ENCODE data around the gene GDPD3.
"Not testable (repeated sequence)": the region's sequence is repeated elsewhere in the genome, so short reads cannot be mapped to it uniquely, and the experiment has no call there.

Gene GDPD3

GRCh38 chr16:30136971-30137605 lies 23.8 kb upstream of the GDPD3 start:
- POLR2A ChIA-PET, result interaction anchor here (1.7 kb wide), 1 partner anchor 14 kb away, joined by 5 read pairs; the partner anchor contains the start of gene MAPK3

GRCh38 chr16:30132591-30132990 lies 19.3 kb upstream of the GDPD3 start:
- ChIA-PET CTCF (no interaction called here), POLR2A (no interaction called here)
- TF ChIP-seq TARDBP (IDR thresholded peaks at IDR 0.05) (no peak), FOXK2 (IDR thresholded peaks at IDR 0.05) (no peak), ZNF384 (IDR thresholded peaks at IDR 0.05) (no peak), BHLHE40 (IDR thresholded peaks at IDR 0.05; ENCODE audit: borderline replicate concordance) (no peak), SP1 (IDR thresholded peaks at IDR 0.05) (no peak), ELF4 (IDR thresholded peaks at IDR 0.05) (no peak), HDGF (IDR thresholded peaks at IDR 0.05; ENCODE audit: borderline replicate concordance) (no peak), L3MBTL2 (conservative IDR thresholded peaks at IDR 0.05) (no peak)
- no peak for DNase-seq (ENCODE audit: extremely low spot score)

More at GRCh38 chr16:30136971-30137605, 23.8 kb upstream of the GDPD3 start:
- TF ChIP-seq ZNF384 (IDR thresholded peaks at IDR 0.05) (no peak), ARNT (IDR thresholded peaks at IDR 0.05) (no peak), SUZ12 (IDR thresholded peaks at IDR 0.05) (no peak), HDGF (IDR thresholded peaks at IDR 0.05; ENCODE audit: borderline replicate concordance) (no peak), SP1 (IDR thresholded peaks at IDR 0.05) (no peak), BHLHE40 (IDR thresholded peaks at IDR 0.05; ENCODE audit: borderline replicate concordance) (no peak), PKNOX1 (IDR thresholded peaks at IDR 0.05) (no peak)
- CTCF ChIA-PET, result interaction anchor here (0.6 to 1.4 kb wide), 3 partner anchors 12 to 41 kb away, joined by 3 to 7 read pairs (median 3); no protein-coding TSS in a partner anchor
- DNase-seq (ENCODE audit: extremely low spot score), result no peak

GRCh38 chr16:30131869-30132475 lies 18.6 kb upstream of the GDPD3 start:
- TF ChIP-seq BHLHE40 (IDR thresholded peaks at IDR 0.05; ENCODE audit: borderline replicate concordance) (no peak), L3MBTL2 (conservative IDR thresholded peaks at IDR 0.05) (no peak), LEF1 (IDR thresholded peaks at IDR 0.05; ENCODE audit: borderline replicate concordance) (no peak), SP1 (IDR thresholded peaks at IDR 0.05) (no peak), ARNT (IDR thresholded peaks at IDR 0.05) (no peak), TARDBP (IDR thresholded peaks at IDR 0.05) (no peak), FOXK2 (IDR thresholded peaks at IDR 0.05) (no peak), CTBP1 (IDR thresholded peaks at IDR 0.05; ENCODE audit: borderline replicate concordance) (no peak), HDGF (IDR thresholded peaks at IDR 0.05; ENCODE audit: borderline replicate concordance) (no peak), SUZ12 (IDR thresholded peaks at IDR 0.05) (no peak), FOXA1 (IDR thresholded peaks at IDR 0.05) (no peak), ZNF384 (IDR thresholded peaks at IDR 0.05) (no peak), ELF4 (IDR thresholded peaks at IDR 0.05) (no peak), NFRKB (IDR thresholded peaks at IDR 0.05) (no peak), PKNOX1 (IDR thresholded peaks at IDR 0.05) (no peak), FOXM1 (IDR thresholded peaks at IDR 0.05; ENCODE audit: borderline replicate concordance) (no peak)
- CTCF ChIA-PET, result interaction anchor here (0.8 kb wide), 1 partner anchor 20 kb away, joined by 4 read pairs; no protein-coding TSS in a partner anchor
- POLR2A ChIA-PET, result no interaction called here
- DNase-seq (ENCODE audit: extremely low spot score), result no peak

- DNase-seq (ENCODE audit: extremely low spot score), result no peak
- ChIA-PET CTCF (interaction anchor here (1.1 kb wide), 1 partner anchor 36 kb away, joined by 3 read pairs; no protein-coding TSS in a partner anchor), POLR2A (interaction anchor here (0.8 to 0.9 kb wide), 3 partner anchors 12 to 430 kb away, joined by 3 read pairs; partner anchors contain the start of genes ALDOA and ZNF764)
- TF ChIP-seq SUZ12 (IDR thresholded peaks at IDR 0.05), result no peak
Measured at GRCh38 chr16:30127993-30128392, 14.7 kb upstream of the GDPD3 start.

- not testable (repeated sequence) for DNase-seq (ENCODE audit: extremely low spot score)
- POLR2A ChIA-PET, result interaction anchor here (1.1 to 1.2 kb wide), 2 partner anchors 11 to 60 kb away, joined by 3 to 4 read pairs; partner anchors contain the start of gene ALDOA
- CTCF ChIA-PET, result interaction anchor here (0.8 to 1.3 kb wide), 4 partner anchors 11 to 290 kb away, joined by 3 to 7 read pairs (median 4); partner anchors contain the start of gene TBX6
Measured at GRCh38 chr16:30125690-30126089, 12.4 kb upstream of the GDPD3 start.

GRCh38 chr16:30124985-30125379 lies 11.6 kb upstream of the GDPD3 start:
- POLR2A ChIA-PET, result interaction anchor here (1.1 to 1.6 kb wide), 4 partner anchors 10 to 59 kb away, joined by 3 to 7 read pairs (median 4); partner anchors contain the start of gene ALDOA
- TF ChIP-seq CTBP1 (IDR thresholded peaks at IDR 0.05; ENCODE audit: borderline replicate concordance) (no peak), SUZ12 (IDR thresholded peaks at IDR 0.05) (no peak), FOXK2 (IDR thresholded peaks at IDR 0.05) (no peak), PKNOX1 (IDR thresholded peaks at IDR 0.05) (no peak), NFRKB (IDR thresholded peaks at IDR 0.05) (no peak), SP1 (IDR thresholded peaks at IDR 0.05) (no peak), BHLHE40 (IDR thresholded peaks at IDR 0.05; ENCODE audit: borderline replicate concordance) (no peak), L3MBTL2 (conservative IDR thresholded peaks at IDR 0.05) (no peak), FOXA1 (IDR thresholded peaks at IDR 0.05) (no peak), FOXM1 (IDR thresholded peaks at IDR 0.05; ENCODE audit: borderline replicate concordance) (no peak), ZNF384 (IDR thresholded peaks at IDR 0.05) (no peak), TARDBP (IDR thresholded peaks at IDR 0.05) (no peak), LEF1 (IDR thresholded peaks at IDR 0.05; ENCODE audit: borderline replicate concordance) (no peak)
- CTCF ChIA-PET, result interaction anchor here (1.2 kb wide), 2 partner anchors 12 to 246 kb away, joined by 3 read pairs; no protein-coding TSS in a partner anchor
- DNase-seq (ENCODE audit: extremely low spot score), result no peak

Data from HEK293T (cell line).